ENCODE data around the gene TFR2. TPM values are rescaled to one million over a fixed set of nuclear protein-coding genes. Genes with fewer than 3 reads are reported as not detected.

The TFR2 gene
- total and polyA plus RNA-seq, 9 of the 15 experiments (the other 6 are each of a cell fraction or from before 2014, with no cell fraction given), result 3.8 to 123 (median 51.1) TPM

GRCh38 chr7:100678291-100678984 lies 37.1 kb upstream of the TFR2 start (continued):
- TF ChIP-seq ZNF212 (CRISPR knock-in tag; IDR thresholded peaks at IDR 0.05) (no peak), TFAP4 (CRISPR knock-in tag; IDR thresholded peaks at IDR 0.05; ENCODE audit: borderline replicate concordance) (peak; percentile 35; the same call in 1 of the 2 replicates), FOS (IDR thresholded peaks at IDR 0.05; ENCODE audit: extremely low read depth, insufficient read length) (no peak), NFE2L1 (tag; IDR thresholded peaks at IDR 0.05; ENCODE audit: borderline replicate concordance, low read depth) (no peak), CREBBP (IDR thresholded peaks at IDR 0.05; ENCODE audit: low read depth, low read length) (no peak), E2F1 (CRISPR knock-in tag; IDR thresholded peaks at IDR 0.05) (no peak), LARP7 (IDR thresholded peaks at IDR 0.05) (no peak), KDM5B (IDR thresholded peaks at IDR 0.05; ENCODE audit: insufficient replicate concordance, low read depth, low read length) (no peak), ARID3B (CRISPR knock-in tag; IDR thresholded peaks at IDR 0.05; ENCODE audit: borderline replicate concordance) (no peak), ZSCAN29 (IDR thresholded peaks at IDR 0.05) (no peak), POLR2B (IDR thresholded peaks at IDR 0.05; ENCODE audit: low read depth, partially characterized antibody) (peak; percentile 21), EGR1 (conservative IDR thresholded peaks at IDR 0.05) (no peak), TEAD4 (IDR thresholded peaks at IDR 0.05; ENCODE audit: low read length) (no peak), TEAD4 (CRISPR knock-in tag; IDR thresholded peaks at IDR 0.05; ENCODE audit: borderline replicate concordance) (no peak), TARDBP (IDR thresholded peaks at IDR 0.05) (no peak), CHD2 (IDR thresholded peaks at IDR 0.05; ENCODE audit: low read depth, low read length) (no peak), FIP1L1 (IDR thresholded peaks at IDR 0.05; ENCODE audit: low read depth, low read length, poor library complexity, severe bottlenecking) (peak; percentile 70), TRIM28 (IDR thresholded peaks at IDR 0.05) (no peak), RBM22 (IDR thresholded peaks at IDR 0.05; ENCODE audit: low read depth, low read length, poor library complexity, severe bottlenecking) (peak; percentile 93), CREB3L1 (IDR thresholded peaks at IDR 0.05; ENCODE audit: borderline replicate concordance, low read depth) (no peak), MYNN (IDR thresholded peaks at IDR 0.05) (peak; percentile 53), MYNN (CRISPR knock-in tag; IDR thresholded peaks at IDR 0.05) (no peak), ZBTB12 (CRISPR knock-in tag; IDR thresholded peaks at IDR 0.05) (no peak), BHLHE40 (IDR thresholded peaks at IDR 0.05; ENCODE audit: low read length) (no peak)

All from K562 (cell line).